Forelimb muscle (tissue), 1 donor: Measurements from ENCODE around the gene DOCK1. TPM values are rescaled to one million over a fixed set of nuclear protein-coding genes. Genes with fewer than 3 reads are reported as not detected.

Experiments used
- DNase-seq: peaks from one replicate; pipeline ENCODE4 v3.0.0-alpha.2; 2013; ENCODE audit warnings: low read depth
- polyA plus RNA-seq: library from polyadenylated mRNA; unstranded; fragments of 120-200 nt; gene quantifications from one replicate; pipeline ENCODE4 v1.2.1, GENCODE V29; 2013; ENCODE audit not compliant: insufficient read length

DOCK1 gene
- polyA plus RNA-seq, 1 donor = 26.7 TPM

- DNase-seq = no peak
Observed at GRCh38 chr10:127036987-127037386, 131.8 kb downstream of the DOCK1 start.

DNA sequence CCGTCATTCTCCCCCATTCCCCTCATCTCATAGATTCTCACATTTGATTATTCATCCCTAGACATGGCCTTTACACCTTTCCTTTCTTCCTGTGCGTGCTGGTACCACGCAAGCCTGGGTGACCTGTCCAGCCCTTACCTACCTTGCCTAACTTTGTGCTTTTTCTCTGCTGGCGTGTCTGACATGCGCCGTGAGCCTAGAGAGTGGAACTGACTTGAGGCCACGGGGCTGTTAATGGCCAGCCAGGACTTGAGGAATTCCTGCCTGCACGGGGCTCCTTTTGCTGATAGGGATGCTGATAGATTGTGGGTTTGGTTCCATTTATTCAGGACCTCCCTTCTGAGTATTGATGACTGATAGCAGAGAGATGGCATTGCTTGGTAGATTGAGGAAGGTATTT, 134.2 kb downstream of the DOCK1 start:
- no peak for DNase-seq

- DNase-seq = no peak
Observed at GRCh38 chr10:127040756-127041155, 135.5 kb downstream of the DOCK1 start.

DNA sequence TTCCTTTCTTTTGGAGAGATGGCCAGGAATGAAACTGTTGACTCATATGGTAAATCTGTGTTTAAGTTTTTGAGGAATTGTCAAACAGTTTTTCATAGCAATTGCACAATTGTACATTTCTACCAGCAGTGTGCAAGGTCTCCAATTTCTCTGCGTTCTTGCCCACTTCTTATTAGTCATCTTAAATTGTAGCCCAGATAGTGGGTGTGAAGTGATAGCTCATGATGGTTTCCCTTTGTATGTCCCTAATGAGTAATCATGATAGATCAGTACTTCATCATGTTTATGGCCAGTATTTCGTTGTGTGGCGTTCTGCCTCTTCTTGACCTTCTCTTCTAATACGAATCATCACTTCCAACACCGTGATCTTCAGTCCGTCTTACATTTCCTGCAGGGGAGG, 136.3 kb downstream of the DOCK1 start:
- no peak for DNase-seq

DNA sequence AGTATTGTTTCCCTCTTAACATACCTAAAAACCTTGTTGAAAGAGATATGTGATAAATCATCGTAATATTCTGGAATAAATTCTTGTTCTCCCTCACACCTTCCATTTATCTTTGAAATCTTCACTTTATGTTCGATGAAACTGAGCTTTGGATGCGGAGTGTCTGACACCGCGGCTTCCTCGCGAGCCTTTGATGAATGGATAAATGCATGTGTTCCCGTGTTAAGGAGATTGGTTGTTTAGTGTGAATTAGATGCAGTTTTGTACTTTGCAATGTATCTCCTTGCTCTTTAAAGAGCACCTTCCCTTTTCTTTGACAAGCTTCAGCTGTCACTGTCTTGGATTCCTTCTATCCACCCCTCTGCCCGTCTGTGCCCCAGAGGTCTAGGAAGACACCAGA, 138.1 kb downstream of the DOCK1 start:
- no peak for DNase-seq

GRCh38 chr10:127044186-127044585, 139.0 kb downstream of the DOCK1 start:
- no peak for DNase-seq

DNA sequence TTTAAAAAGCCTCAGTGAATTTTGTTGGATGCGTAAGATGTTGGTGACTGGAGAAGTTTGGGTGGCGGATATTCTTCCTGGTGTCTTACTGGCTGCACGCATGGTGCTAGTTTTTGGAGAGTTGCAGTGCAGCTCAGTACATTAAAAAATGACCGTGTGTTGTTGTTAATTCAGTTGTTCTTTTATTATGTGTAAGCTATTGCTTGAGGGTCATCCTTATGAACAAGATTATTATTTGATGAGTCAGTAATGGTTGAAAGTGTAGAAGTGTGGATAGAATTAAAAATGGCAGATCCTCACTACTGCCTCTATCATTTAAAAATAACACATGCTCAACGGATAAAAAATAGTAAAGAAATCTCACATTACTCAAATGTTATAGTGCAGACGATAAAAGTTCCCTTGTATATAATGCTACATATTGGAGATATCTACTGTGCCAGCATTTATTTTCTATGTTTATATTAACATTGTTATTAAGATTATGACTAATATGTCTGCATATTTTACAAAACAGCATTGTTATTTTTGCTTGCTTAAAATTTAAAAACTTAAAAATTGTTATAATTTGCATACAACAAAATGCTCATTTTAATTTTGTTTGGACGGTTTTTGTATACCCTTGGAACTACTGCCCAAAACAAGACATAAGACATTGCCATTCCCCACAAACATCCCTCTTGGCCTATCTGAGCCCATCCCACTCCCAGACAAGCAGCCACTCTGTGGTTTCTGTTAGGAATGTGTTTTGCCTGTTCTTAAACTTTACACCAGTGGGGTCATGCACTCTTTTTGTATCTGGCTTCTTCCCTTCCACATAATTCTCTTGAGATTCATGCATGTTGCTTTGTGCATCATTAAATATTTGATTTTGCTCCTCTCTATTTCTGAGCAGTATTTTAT, 142.0 kb downstream of the DOCK1 start:
- no peak for DNase-seq

DNA sequence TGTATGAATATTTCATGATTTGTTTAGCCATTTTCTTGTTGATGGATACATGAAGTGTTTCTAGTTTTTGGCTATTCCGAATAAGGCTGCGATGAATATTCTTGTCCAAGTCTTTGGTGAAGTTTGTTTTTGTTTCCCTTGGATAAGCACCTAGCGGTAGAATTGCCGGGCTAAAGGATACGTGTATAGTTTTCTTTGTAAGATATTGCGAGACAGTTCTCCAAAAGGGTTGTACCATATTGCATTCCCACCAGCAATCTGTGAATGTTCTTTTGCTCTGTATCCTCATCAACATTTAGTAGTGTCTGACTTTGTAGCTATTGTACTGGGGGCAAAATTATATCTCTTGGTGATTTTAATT, 142.6 kb downstream of the DOCK1 start:
- no peak for DNase-seq

DNA sequence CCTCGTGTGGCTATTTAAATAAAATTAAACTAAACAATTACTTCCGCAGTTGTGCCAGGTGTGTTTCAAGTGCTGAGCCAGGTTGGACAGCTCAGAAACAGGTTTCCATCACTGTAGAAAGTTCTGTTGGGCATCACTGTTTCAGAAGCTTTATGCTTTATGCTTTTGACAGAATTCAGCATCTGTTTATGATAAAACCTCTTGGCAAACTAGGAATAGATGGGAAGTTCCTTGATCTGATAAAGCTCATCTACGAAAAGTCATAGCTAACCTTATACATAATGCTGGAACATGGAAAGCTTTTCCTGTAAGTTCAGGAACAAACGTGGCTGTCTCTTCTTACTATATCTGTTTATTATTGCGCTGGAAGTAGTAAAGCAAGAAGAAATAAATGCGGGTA, 143.4 kb downstream of the DOCK1 start:
- DNase-seq = peak; percentile 1

GRCh38 chr10:127052001-127052400, 146.8 kb downstream of the DOCK1 start:
- DNase-seq = no peak

GRCh38 chr10:127055263-127055662, 150.0 kb downstream of the DOCK1 start:
- DNase-seq = no peak

GRCh38 chr10:127059314-127059713, 154.1 kb downstream of the DOCK1 start:
- DNase-seq = no peak

- DNase-seq = no peak
Observed at GRCh38 chr10:127063762-127064161, 158.5 kb downstream of the DOCK1 start.

DNA sequence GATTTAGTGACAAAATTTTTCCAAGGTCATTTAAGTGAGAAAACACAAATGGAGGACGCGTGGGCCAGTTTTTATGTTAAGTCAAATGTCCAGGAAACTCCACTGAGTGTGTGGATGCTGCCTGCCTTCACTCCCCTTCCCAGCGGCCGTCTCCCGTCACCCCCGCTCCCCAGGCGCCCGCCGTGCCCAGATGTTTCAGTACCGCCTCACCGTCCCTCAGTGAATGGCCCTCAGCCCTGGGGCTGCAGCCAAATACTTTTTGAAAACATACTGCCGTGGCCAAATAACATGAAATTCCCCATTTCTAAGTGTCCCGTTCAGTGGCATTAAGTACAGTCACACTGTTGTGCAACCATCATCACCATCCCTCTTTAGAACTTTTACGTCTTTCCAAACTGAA, 159.2 kb downstream of the DOCK1 start:
- DNase-seq = no peak

DNA sequence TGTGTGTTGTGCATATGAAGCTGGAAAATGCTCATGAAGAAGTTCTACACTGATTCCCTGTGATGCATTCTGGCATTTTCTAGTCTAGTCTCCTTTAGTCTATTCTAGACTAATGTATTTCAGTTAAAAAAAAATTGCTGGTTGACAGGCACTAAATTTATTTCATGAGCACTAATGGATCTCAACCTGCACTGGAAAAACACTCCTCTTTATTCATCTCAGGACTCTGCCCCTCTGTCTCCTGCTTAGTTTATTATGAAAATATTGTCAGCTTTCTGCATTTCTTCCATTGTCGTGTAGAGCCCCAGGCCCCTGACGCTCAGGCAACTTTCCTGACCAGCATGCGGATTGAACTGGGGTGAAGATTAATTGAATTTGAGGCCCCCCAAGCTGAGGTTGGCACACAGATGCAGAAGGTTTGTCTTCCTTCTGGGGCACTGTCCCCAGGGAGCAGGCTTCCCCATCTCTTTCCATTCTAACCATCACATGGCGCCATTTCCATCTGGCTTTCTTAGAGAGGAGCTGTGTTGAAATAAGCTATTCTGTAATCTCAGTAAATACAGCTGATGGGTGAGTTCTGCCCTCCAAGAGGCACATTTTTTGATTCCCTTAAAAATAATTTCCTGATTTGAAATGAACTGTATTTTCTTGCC, 162.4 kb downstream of the DOCK1 start:
- no peak for DNase-seq

GRCh38 chr10:127068485-127068884, 163.3 kb downstream of the DOCK1 start:
- DNase-seq = no peak

- DNase-seq = no peak
Observed at GRCh38 chr10:127069436-127069835, 164.2 kb downstream of the DOCK1 start.

GRCh38 chr10:127071126-127071525, 165.9 kb downstream of the DOCK1 start:
- no peak for DNase-seq

- DNase-seq = no peak
Observed at GRCh38 chr10:127073666-127074065, 168.4 kb downstream of the DOCK1 start.

DNA sequence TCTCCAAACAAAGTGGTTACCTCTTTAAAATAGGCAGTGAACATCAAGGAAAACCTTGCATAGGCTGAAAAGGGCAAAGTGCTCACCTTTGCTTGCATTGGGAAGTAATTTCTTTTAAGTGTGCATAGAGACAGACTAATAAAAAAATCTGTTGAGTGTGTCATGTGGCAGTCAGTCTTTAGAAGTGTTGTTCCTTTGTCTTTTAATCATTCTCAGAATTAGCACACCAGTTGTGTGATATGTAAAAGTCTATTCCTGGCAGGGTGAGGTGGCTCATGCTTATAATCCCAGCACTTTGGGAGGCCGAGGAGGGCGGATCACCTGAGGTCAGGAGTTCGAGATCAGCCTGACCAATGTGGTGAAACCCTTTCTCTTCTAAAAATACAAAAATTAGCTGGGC, 174.2 kb downstream of the DOCK1 start:
- DNase-seq = no peak

DNA sequence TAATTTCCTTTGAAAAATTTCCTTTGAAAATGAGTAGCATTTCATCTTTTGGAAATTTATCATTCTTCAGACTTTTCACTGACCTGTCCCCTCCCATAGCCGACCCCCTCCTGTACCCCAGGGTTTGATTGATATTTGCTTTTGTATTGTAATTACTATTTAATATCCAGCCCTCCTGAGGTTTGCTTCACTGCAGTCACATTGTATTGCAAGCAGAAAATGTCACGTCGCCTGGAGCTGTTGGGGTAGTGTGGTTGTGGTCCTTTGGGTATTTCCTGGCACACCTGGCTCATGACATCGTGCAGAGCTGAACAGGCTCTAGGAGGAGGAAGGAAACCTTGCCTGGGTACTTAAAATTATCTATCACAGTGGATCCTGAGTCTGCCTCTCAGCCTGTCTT, 175.1 kb downstream of the DOCK1 start:
- DNase-seq = no peak

DNA sequence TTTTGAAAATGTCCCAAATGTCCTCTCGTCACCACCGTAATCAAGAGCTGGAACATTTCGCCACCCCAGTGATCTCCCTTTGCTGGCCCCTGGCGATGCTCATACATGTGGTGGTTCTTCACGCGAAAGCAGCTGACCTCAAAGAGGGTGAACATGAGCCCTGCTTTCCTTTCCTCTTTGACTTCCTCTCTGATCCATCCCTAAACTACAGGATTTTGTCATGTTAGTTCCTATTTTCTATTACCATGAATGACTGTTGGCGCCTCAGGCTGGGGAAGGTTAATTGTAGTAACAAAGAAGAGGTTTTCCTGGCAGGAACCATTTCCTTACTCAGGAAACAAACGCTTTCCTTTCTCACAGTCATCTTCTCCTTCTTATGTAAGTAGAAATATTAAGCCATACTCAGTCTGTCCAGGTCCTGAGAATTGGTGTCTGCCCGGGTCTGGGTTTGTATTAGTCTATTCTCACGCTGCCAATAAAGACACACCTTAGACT, 176.7 kb downstream of the DOCK1 start:
- DNase-seq = no peak

GRCh38 chr10:127082651-127083050, 177.4 kb downstream of the DOCK1 start:
- DNase-seq = no peak
